WI38 (cell line): Measurements from ENCODE around the gene TMC1.

Experiments
- H3K4me3 ChIP-seq: 2 replicates; pipeline ENCODE4 v1.5.1; 2011; ENCODE audit warnings: low read depth, mild to moderate bottlenecking, control low read depth, low read length
- CTCF ChIP-seq: IDR thresholded peaks from 2 replicates; pipeline ENCODE4 v1.5.1; 2012; ENCODE audit warnings: low read depth, mild to moderate bottlenecking, control low read depth, low read length

The TMC1 gene

GRCh38 chr9:72657023-72657422, 135.6 kb downstream of the TMC1 start:
- no peak overlapping the region for H3K4me3 ChIP-seq
- no peak for TF ChIP-seq CTCF

- TF ChIP-seq CTCF = no peak
- no peak overlapping the region for H3K4me3 ChIP-seq
These were observed 137.3 kb downstream of the TMC1 start for GRCh38 chr9:72658703-72659102.

GRCh38 chr9:72661401-72662135, 140.2 kb downstream of the TMC1 start:
- H3K4me3 ChIP-seq = no peak overlapping the region
- TF ChIP-seq CTCF = no peak

- H3K4me3 ChIP-seq = no peak overlapping the region
- no peak for TF ChIP-seq CTCF
These were observed 144.0 kb downstream of the TMC1 start for GRCh38 chr9:72665421-72665820.

- no peak overlapping the region for H3K4me3 ChIP-seq
- TF ChIP-seq CTCF = no peak
These were observed 145.8 kb downstream of the TMC1 start for GRCh38 chr9:72667181-72667580.

GRCh38 chr9:72674961-72675360, 153.6 kb downstream of the TMC1 start:
- no peak for TF ChIP-seq CTCF
- no peak overlapping the region for H3K4me3 ChIP-seq

GRCh38 chr9:72675586-72675985, 154.2 kb downstream of the TMC1 start:
- no peak for TF ChIP-seq CTCF
- H3K4me3 ChIP-seq = no peak overlapping the region
